ENCODE data around the gene CHRNB2. TPM values are rescaled to one million over a fixed set of nuclear protein-coding genes. Genes with fewer than 3 reads are reported as not detected.

CHRNB2 gene
- total and polyA plus RNA-seq, 2 donors (not counting 3 experiments of a cell fraction or from before 2014, with no cell fraction given) = not detected

GRCh38 chr1:154591206-154591605 is 23.6 kb downstream of the CHRNB2 start:
- no peaks in the 10 kb centered on the region for H3K4me1 ChIP-seq (ENCODE audit: control insufficient read depth, extremely low read depth, insufficient read depth, low read length)
- DNase-seq (ENCODE audit: low read depth, low spot score) (no peak), FAIRE-seq (no peak)
- CTCF ChIA-PET = no interaction called here
- intact Hi-C loops (cut with micrococcal nuclease) (no loop called here), dilution Hi-C loops (cut with MboI; ENCODE audit: extremely low pct_ligation_motif_present, low sequenced_read_pairs) (no loop called here)
- no TSS peak for BruUV-seq (replicated peaks)
- no peaks in the 10 kb centered on the region for H4K20me1 ChIP-seq (replicated peaks; ENCODE audit: control insufficient read depth, extremely low read depth, insufficient read depth, low read length)
- H3K79me2 ChIP-seq (ENCODE audit: control insufficient read depth, insufficient read depth, low read length) = no peaks in the 10 kb centered on the region
- H3K36me3 ChIP-seq (ENCODE audit: control insufficient read depth in 2 of 2, extremely low read depth in 1 of 2, insufficient read depth in 2 of 2, low read length in 2 of 2) = peaks cover 28 to 51% of the 10 kb centered on the region in 2 experiments
- H3K9me3 ChIP-seq (replicated peaks; ENCODE audit: control insufficient read depth, insufficient read depth, low read length) = no peaks in the 10 kb centered on the region
- H3K9ac ChIP-seq (replicated peaks; ENCODE audit: extremely low read depth, insufficient read depth, low read length) = no peak overlapping the region
- no peaks in the 10 kb centered on the region for H3K27me3 ChIP-seq (ENCODE audit: control insufficient read depth in 2 of 2, insufficient read depth in 2 of 2, low read length in 2 of 2)
- no peak overlapping the region for H2AFZ ChIP-seq (ENCODE audit: low read depth, low read length)
- H3K4me2 ChIP-seq (ENCODE audit: insufficient read depth, low read length) = no peak overlapping the region
- no peaks in the 10 kb centered on the region for H3K9me1 ChIP-seq (replicated peaks; ENCODE audit: control insufficient read depth, extremely low read depth, insufficient read depth, low read length)
- no peak for TF ChIP-seq POLR2AphosphoS5 (IDR thresholded peaks at IDR 0.05; ENCODE audit: insufficient read depth, low read depth, low read length)
- TF ChIP-seq POLR2A (IDR thresholded peaks at IDR 0.05; ENCODE audit: low read depth, low read length) = no peak
- TF ChIP-seq MAX (IDR thresholded peaks at IDR 0.05; ENCODE audit: insufficient read depth, insufficient read length) = no peak
- TF ChIP-seq CTCF (IDR thresholded peaks at IDR 0.05; ENCODE audit: extremely low read depth in 1 of 2, insufficient read depth in 1 of 2, low read depth in 1 of 2, low read length in 2 of 2) = no peak
- TF ChIP-seq FOS (IDR thresholded peaks at IDR 0.05; ENCODE audit: borderline replicate concordance, insufficient read depth, low read length) = no peak
- no peak for TF ChIP-seq JUN (IDR thresholded peaks at IDR 0.05; ENCODE audit: borderline replicate concordance, insufficient read depth, insufficient read length, low read depth)
- TF ChIP-seq EZH2 (IDR thresholded peaks at IDR 0.05; ENCODE audit: borderline replicate concordance, low read depth, low read length, severe bottlenecking) = no peak
- TF ChIP-seq GATA2 (IDR thresholded peaks at IDR 0.05; ENCODE audit: insufficient read depth, insufficient read length, low read depth, low read length) = no peak
- no peak for TF ChIP-seq MYC (IDR thresholded peaks at IDR 0.05; ENCODE audit: low read depth, low read length)
- H3K27ac ChIP-seq (ENCODE audit: insufficient read depth, low read depth, low read length) = no peak overlapping the region
- H3K4me3 ChIP-seq (replicated peaks in 1 of 3; ENCODE audit: insufficient read depth in 1 of 3, low read depth in 1 of 3, low read length in 3 of 3) = no peak overlapping the region
- POLR2A ChIA-PET = no interaction called here
